Naive B cell (primary cell): ENCODE measurements around the gene QPCTL. TPM values are rescaled to one million over a fixed set of nuclear protein-coding genes. Genes with fewer than 3 reads are reported as not detected.
A peak's percentile ranks its signal among the peaks of the same experiment; 100 is the strongest.

ENCODE experiments used
- ATAC-seq, 2 donors: fragments of 150-1000 bp; cut with Tn5 transposase; 2 replicates each; pipeline ENCODE4 v1.10.0; 2021; ENCODE audit warnings: low read depth in 2 of 2, mild to moderate bottlenecking in 2 of 2, moderate library complexity in 2 of 2
- DNase-seq: peaks from one replicate; pipeline ENCODE4 v3.0.0; 2022
- H3K27ac Mint-ChIP-seq, 6 donors: one replicate each; pipeline ENCODE4 v1.8.0; 2020 to 2022; ENCODE audit warnings: mild to moderate bottlenecking in 6 of 6, mixed read lengths in 6 of 6, moderate library complexity in 5 of 6, inconsistent platforms in 2 of 6
- H3K27me3 Mint-ChIP-seq, 3 donors: one replicate each; pipeline ENCODE4 v1.8.0; 2021 to 2022; ENCODE audit warnings: mixed read lengths in 3 of 3, mild to moderate bottlenecking in 1 of 3
- H3K36me3 Mint-ChIP-seq, 2 donors: one replicate each; pipeline ENCODE4 v1.8.0; 2020 to 2022; ENCODE audit warnings: mixed read lengths in 2 of 2, inconsistent platforms in 1 of 2, mild to moderate bottlenecking in 1 of 2
- H3K4me1 Mint-ChIP-seq, 3 donors: one replicate each; pipeline ENCODE4 v1.8.0; 2020 to 2022; ENCODE audit warnings: mixed read lengths in 3 of 3, inconsistent platforms in 1 of 3, mild to moderate bottlenecking in 1 of 3, moderate library complexity in 1 of 3
- H3K4me3 Mint-ChIP-seq, 8 donors: one replicate each; pipeline ENCODE4 v1.8.0; 2020 to 2022; ENCODE audit warnings: mild to moderate bottlenecking in 8 of 8, mixed read lengths in 8 of 8, moderate library complexity in 8 of 8, inconsistent platforms in 2 of 8
- H3K9me3 Mint-ChIP-seq, 7 donors: one replicate each; pipeline ENCODE4 v1.8.0; 2020 to 2022; ENCODE audit warnings: mixed read lengths in 7 of 7, mild to moderate bottlenecking in 5 of 7, inconsistent platforms in 2 of 7, moderate library complexity in 1 of 7
- polyA plus RNA-seq, 6 donors: library from polyadenylated mRNA; unstranded; fragments of 300-500 nt; fragmentation: Illumina TruSeq; gene quantifications; one replicate each; pipeline ENCODE4 v1.2.3, GENCODE V29; 2021; ENCODE audit warnings: low read depth in 6 of 6

The QPCTL gene
- polyA plus RNA-seq, 6 donors from 2014 or later, result 0.70 to 6.8 (median 1.7) TPM

DNA sequence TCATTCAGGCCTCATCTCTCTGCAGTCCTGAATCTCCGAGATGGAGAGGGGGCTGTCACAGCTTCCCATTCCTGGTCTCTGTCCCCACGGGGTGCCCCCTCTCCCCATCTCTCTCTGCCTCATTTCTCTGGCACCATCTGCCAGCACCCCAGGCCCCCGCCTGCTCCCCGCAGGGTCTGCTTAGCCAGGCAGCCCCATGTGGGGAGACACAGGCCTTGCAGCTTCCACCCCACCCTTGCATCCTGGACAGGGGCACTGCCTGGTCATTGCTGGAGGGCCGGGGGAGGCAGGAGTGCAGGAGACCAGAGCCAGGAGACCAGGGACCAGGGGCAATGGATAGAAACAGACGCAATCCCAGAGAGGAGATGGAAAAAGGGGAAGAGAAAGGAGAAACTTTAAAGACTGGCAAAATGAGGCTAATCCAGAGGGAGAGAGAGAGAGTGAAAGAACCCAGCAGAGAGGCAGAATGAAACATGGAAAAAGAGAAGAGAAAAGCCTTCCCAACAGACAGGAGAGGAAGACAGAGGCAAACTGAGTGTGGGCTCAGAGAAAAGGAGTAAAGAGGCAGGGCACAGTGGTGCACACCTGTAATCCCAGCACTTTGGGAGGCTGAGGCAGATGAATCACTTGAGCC, 33.3 kb upstream of the QPCTL start:
- ATAC-seq (no peak), DNase-seq (no peak)
- peaks cover 0 to 1% (median 0%) of the 10 kb centered on the region in 3 donors for H3K4me1 Mint-ChIP-seq
- H3K9me3 Mint-ChIP-seq, result no peaks in the 10 kb centered on the region
- H3K36me3 Mint-ChIP-seq, result no peaks in the 10 kb centered on the region
- H3K27me3 Mint-ChIP-seq, result peaks cover 14 to 37% (median 36%) of the 10 kb centered on the region in 3 donors
- H3K27ac Mint-ChIP-seq, result no peak overlapping the region
- H3K4me3 Mint-ChIP-seq, result no peak overlapping the region

GRCh38 chr19:45660636-45661035, 31.8 kb upstream of the QPCTL start:
- Mint-ChIP-seq H3K27me3 (peaks cover 21 to 46% (median 45%) of the 10 kb centered on the region in 3 donors), H3K4me1 (peaks cover 0 to 4% (median 1%) of the 10 kb centered on the region in 3 donors), H3K9me3 (peaks cover 0 to 2% (median 0%) of the 10 kb centered on the region in 7 donors), H3K36me3 (peaks cover 0 to 5% of the 10 kb centered on the region in 2 donors), H3K27ac (no peak overlapping the region), H3K4me3 (no peak overlapping the region)
- DNase-seq, result no peak
- no peak for ATAC-seq

- ATAC-seq (no peak), DNase-seq (no peak)
- H3K4me3 Mint-ChIP-seq, result no peak overlapping the region
- peaks cover 32 to 59% (median 56%) of the 10 kb centered on the region in 3 donors for H3K27me3 Mint-ChIP-seq
- peaks cover 0 to 5% of the 10 kb centered on the region in 2 donors for H3K36me3 Mint-ChIP-seq
- peaks cover 0 to 6% (median 0%) of the 10 kb centered on the region in 7 donors for H3K9me3 Mint-ChIP-seq
- H3K4me1 Mint-ChIP-seq, result peaks cover 14 to 17% (median 16%) of the 10 kb centered on the region in 3 donors
- H3K27ac Mint-ChIP-seq, result no peak overlapping the region
These were observed 28.7 kb upstream of the QPCTL start for GRCh38 chr19:45663800-45664199.

DNA sequence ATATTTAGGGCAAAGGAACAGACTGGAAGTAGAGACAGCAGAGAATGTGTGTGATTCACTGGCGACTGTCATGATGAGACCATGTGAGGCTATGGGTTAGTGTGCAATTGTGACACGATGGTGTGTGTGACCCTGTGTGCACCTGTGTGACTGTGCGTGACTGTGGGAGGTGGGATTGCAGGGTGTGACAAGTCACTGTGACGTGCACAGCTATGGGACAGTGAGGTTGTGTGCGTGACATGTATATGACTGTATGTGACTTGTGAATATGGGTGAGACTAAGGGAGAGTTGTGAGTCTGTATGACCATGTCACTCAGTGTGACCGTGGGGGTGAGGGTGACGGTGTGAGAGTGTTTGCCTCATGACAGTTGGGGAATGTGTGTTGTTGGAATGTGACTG, 27.9 kb upstream of the QPCTL start:
- no peak overlapping the region for H3K27ac Mint-ChIP-seq

DNA sequence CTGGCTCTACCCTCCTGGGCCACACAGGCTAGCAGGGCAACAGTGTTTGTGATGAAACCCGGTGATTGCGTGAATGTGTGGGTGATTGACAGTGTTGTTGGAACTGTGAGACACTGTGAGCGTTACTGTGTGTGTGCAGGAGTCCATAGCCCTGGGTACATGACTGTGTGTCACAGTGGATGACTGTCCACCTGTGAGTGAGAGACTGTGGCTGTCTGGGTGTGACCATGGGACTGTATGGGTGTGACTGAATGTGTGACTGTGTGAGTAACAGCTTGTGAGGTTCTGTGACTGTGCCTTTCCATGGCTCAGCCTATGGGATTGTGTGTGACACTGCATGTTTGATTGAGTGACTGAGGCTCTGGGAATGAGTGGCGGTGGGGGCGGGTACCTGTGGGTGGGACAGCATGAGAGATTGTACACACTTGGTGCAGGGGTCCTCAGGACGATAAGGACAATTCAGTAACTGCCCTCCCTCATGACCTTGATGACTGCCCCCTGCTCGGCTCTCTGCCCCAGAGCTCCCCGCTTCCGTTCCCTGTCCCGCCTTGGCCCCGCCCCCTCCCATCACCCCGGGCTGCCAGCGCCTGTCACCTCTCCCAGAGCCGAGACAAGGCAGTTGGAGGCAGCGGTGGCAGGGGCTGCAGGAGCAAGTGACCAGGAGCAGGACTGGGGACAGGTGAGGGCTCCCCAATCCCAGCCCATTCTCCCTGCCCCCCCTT, 24.7 kb upstream of the QPCTL start, which contains the start of gene GIPR:
Gene GIPR (plus strand): TSS at position 602 of the 722 bp plus-strand sequence. CDS start 1,300 bp downstream, outside the sequence.
- H3K9me3 Mint-ChIP-seq, result peaks cover 0 to 9% (median 0%) of the 10 kb centered on the region in 7 donors
- H3K27me3 Mint-ChIP-seq, result peaks cover 46 to 61% (median 60%) of the 10 kb centered on the region in 3 donors
- H3K27ac Mint-ChIP-seq, result peak within 1 kb of the TSS in 4 of 6 donors; percentile 20 to 74 (median 44)
- peak within 1 kb of the TSS; percentile 76 to 90 (median 85) for H3K4me3 Mint-ChIP-seq
- peaks cover 27 to 38% (median 37%) of the 10 kb centered on the region in 3 donors for H3K4me1 Mint-ChIP-seq
- H3K36me3 Mint-ChIP-seq, result peaks cover 0 to 13% of the 10 kb centered on the region in 2 donors
- no peak for ATAC-seq
- DNase-seq, result no peak

More for the DNA sequence above, 27.9 kb upstream of the QPCTL start:
- H3K9me3 Mint-ChIP-seq, result peaks cover 0 to 6% (median 0%) of the 10 kb centered on the region in 7 donors
- DNase-seq (no peak), ATAC-seq (no peak)
- H3K36me3 Mint-ChIP-seq, result peaks cover 0 to 5% of the 10 kb centered on the region in 2 donors
- peak overlapping the region in 1 of 8 donors; percentile 27 for H3K4me3 Mint-ChIP-seq
- peaks cover 38 to 59% (median 56%) of the 10 kb centered on the region in 3 donors for H3K27me3 Mint-ChIP-seq
- peaks cover 22 to 25% (median 22%) of the 10 kb centered on the region in 3 donors for H3K4me1 Mint-ChIP-seq

GRCh38 chr19:45668342-45668871, 24.1 kb upstream of the QPCTL start:
- Mint-ChIP-seq H3K4me3 (peak overlapping the region; percentile 76 to 90 (median 85)), H3K36me3 (peaks cover 0 to 13% of the 10 kb centered on the region in 2 donors), H3K4me1 (peaks cover 27 to 38% (median 37%) of the 10 kb centered on the region in 3 donors), H3K27ac (peak overlapping the region in 4 of 6 donors; percentile 20 to 74 (median 44)), H3K27me3 (peaks cover 46 to 62% (median 61%) of the 10 kb centered on the region in 3 donors), H3K9me3 (peaks cover 0 to 9% (median 0%) of the 10 kb centered on the region in 7 donors)
- DNase-seq (peak; percentile 31), ATAC-seq (peak; percentile 37 to 42)

GRCh38 chr19:45670670-45671453, 21.6 kb upstream of the QPCTL start:
- H3K27ac Mint-ChIP-seq, result peak overlapping the region in 2 of 6 donors; percentile 47 to 92
- DNase-seq (no peak), ATAC-seq (peak; percentile 25 to 39)
- H3K4me1 Mint-ChIP-seq, result peaks cover 23 to 38% (median 37%) of the 10 kb centered on the region in 3 donors
- peaks cover 0 to 9% (median 0%) of the 10 kb centered on the region in 7 donors for H3K9me3 Mint-ChIP-seq
- peaks cover 39 to 59% (median 58%) of the 10 kb centered on the region in 3 donors for H3K27me3 Mint-ChIP-seq
- H3K4me3 Mint-ChIP-seq, result peak overlapping the region in 7 of 8 donors; percentile 25 to 68 (median 54)
- peaks cover 0 to 8% of the 10 kb centered on the region in 2 donors for H3K36me3 Mint-ChIP-seq

DNA sequence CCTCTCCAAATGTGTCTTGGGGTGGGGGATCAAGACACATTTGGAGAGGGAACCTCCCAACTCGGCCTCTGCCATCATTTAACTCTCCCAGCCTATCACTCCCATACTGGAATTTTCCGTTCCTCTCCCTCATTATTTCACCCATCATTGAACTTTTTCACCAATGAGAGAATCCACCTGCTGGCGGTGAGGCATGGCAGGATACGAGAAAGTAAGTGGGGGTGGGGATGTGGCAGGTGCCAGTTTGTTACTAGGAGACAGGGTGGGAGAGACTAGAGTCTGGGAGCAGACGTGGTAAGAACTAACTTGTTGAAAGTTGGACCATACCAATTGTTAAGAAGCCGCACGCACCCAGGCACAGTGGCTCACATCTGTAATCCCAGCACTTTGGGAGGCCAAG, 17.5 kb upstream of the QPCTL start:
- no peak for ATAC-seq
- H3K4me1 Mint-ChIP-seq, result peaks cover 21 to 37% (median 34%) of the 10 kb centered on the region in 3 donors
- peaks cover 30 to 64% (median 63%) of the 10 kb centered on the region in 3 donors for H3K27me3 Mint-ChIP-seq
- H3K36me3 Mint-ChIP-seq, result peaks cover 0 to 8% of the 10 kb centered on the region in 2 donors
- H3K9me3 Mint-ChIP-seq, result peaks cover 0 to 5% (median 0%) of the 10 kb centered on the region in 7 donors
- no peak overlapping the region for H3K27ac Mint-ChIP-seq
- peak overlapping the region in 2 of 8 donors; percentile 15 to 35 for H3K4me3 Mint-ChIP-seq
- DNase-seq, result no peak

DNA sequence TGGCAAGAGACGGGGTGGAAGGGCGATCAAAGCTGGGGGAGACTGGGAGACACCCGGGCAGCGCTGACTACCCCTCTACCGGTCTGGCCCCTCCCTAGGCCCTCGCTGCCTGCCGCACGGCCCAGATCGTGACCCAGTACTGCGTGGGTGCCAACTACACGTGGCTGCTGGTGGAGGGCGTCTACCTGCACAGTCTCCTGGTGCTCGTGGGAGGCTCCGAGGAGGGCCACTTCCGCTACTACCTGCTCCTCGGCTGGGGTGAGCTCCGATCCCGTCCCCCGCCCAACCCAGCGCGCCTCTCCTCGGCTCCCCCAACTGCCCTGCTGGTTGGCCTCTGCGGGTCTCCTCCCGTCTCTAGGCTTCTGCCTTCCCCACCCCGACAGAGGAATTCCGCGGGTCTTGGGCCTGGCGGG, 15.6 kb upstream of the QPCTL start:
- no peak overlapping the region for H3K27ac Mint-ChIP-seq

DNA sequence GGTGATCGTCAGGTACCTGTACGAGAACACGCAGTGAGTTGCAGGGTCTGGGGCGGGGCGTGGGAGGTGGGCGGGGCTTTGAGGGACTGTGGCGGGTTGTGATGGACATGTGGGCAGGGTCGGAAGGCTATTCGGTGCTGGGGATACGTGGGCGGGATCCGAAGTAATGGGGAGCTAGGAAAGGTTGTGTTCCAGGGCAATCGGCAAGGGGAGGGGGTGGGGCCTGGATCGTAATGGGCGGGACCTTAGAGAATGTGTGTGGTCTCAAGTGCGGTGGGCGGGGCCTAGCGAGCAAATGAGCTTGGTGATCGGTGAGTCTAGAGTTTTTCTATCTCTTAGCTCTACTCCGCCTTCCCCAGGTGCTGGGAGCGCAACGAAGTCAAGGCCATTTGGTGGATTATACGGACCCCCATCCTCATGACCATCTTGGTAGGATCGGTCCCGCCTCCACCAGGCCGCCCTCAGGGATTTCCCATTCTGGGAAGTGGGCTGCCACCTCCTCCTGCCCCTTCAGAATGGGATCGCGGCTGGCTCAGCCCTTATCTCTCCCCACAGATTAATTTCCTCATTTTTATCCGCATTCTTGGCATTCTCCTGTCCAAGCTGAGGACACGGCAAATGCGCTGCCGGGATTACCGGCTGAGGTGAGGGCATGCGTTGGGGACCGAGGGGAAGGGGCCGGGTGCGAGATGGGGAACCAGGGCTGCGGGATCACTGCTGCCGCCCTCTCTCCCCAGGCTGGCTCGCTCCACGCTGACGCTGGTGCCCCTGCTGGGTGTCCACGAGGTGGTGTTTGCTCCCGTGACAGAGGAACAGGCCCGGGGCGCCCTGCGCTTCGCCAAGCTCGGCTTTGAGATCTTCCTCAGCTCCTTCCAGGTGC, 14.9 kb upstream of the QPCTL start:
- Mint-ChIP-seq H3K27me3 (peaks cover 17 to 47% (median 42%) of the 10 kb centered on the region in 3 donors), H3K27ac (peak overlapping the region in 2 of 6 donors; percentile 47 to 81), H3K36me3 (no peaks in the 10 kb centered on the region), H3K9me3 (peaks cover 0 to 5% (median 0%) of the 10 kb centered on the region in 7 donors), H3K4me1 (peaks cover 22 to 34% (median 31%) of the 10 kb centered on the region in 3 donors), H3K4me3 (peak overlapping the region; percentile 75 to 91 (median 87))
- DNase-seq (peak; percentile 46), ATAC-seq (peak; percentile 38 to 54)

More for the DNA sequence above, 15.6 kb upstream of the QPCTL start:
- peak; percentile 15 for DNase-seq
- Mint-ChIP-seq H3K4me1 (peaks cover 19 to 31% (median 26%) of the 10 kb centered on the region in 3 donors), H3K4me3 (peak overlapping the region; percentile 52 to 90 (median 74)), H3K36me3 (no peaks in the 10 kb centered on the region), H3K27me3 (peaks cover 17 to 47% (median 45%) of the 10 kb centered on the region in 3 donors), H3K9me3 (peaks cover 0 to 5% (median 0%) of the 10 kb centered on the region in 7 donors)
- ATAC-seq, result peak in 1 of 2 donors; percentile 11

DNA sequence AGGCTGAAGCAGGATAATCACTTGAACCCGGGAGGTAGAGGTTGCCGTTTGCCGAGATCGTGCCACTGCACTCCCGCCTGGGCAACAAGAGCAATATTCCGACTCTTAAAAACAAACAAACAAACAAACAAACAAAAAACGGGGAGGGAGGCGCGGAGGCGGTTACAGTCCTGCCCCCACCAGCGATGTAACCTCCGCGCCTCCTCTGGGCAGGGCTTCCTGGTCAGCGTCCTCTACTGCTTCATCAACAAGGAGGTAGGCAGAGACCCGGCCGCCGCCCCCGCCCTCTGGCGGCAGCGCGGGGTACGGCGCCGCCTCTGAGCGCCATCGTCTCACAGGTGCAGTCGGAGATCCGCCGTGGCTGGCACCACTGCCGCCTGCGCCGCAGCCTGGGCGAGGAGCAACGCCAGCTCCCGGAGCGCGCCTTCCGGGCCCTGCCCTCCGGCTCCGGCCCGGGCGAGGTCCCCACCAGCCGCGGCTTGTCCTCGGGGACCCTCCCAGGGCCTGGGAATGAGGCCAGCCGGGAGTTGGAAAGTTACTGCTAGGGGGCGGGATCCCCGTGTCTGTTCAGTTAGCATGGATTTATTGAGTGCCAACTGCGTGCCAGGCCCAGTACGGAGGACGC, 11.0 kb upstream of the QPCTL start:
- DNase-seq (peak; percentile 86), ATAC-seq (peak; percentile 89 to 92)
- H3K4me1 Mint-ChIP-seq, result peaks cover 17 to 27% (median 25%) of the 10 kb centered on the region in 3 donors
- peaks cover 0 to 2% (median 0%) of the 10 kb centered on the region in 7 donors for H3K9me3 Mint-ChIP-seq
- H3K36me3 Mint-ChIP-seq, result no peaks in the 10 kb centered on the region
- peak overlapping the region in 4 of 6 donors; percentile 39 to 73 (median 62) for H3K27ac Mint-ChIP-seq
- peaks cover 10 to 27% (median 22%) of the 10 kb centered on the region in 3 donors for H3K27me3 Mint-ChIP-seq
- H3K4me3 Mint-ChIP-seq, result peak overlapping the region; percentile 61 to 90 (median 76)
